Measurements from ENCODE around the gene DTWD2. TPM values are rescaled to one million over a fixed set of nuclear protein-coding genes. Genes with fewer than 3 reads are reported as not detected.

Gene DTWD2
- total RNA-seq, 1 experiment from 2014 or later, result 10.1 TPM

- no peaks in the 10 kb centered on the region for H3K4me1 Mint-ChIP-seq (ENCODE audit: insufficient read depth, unreplicated experiment)
- ChIA-PET CTCF (interaction anchor here (4.9 kb wide), 1 partner anchor 13 kb away, joined by 35 read pairs; no protein-coding TSS in a partner anchor), POLR2A (interaction anchor here (0.5 kb wide), 1 partner anchor 1366 kb away, joined by 3 read pairs; no protein-coding TSS in a partner anchor)
- no peak for TF ChIP-seq CTCF (IDR thresholded peaks at IDR 0.05; ENCODE audit: unreplicated experiment)
- intact Hi-C loops (cut with micrococcal nuclease), result no loop called here
- H3K9me3 Mint-ChIP-seq (ENCODE audit: unreplicated experiment), result no peaks in the 10 kb centered on the region
- no peaks in the 10 kb centered on the region for H3K36me3 Mint-ChIP-seq (ENCODE audit: insufficient read depth, unreplicated experiment)
- H3K4me3 Mint-ChIP-seq (ENCODE audit: unreplicated experiment), result no peak overlapping the region
- no peaks in the 10 kb centered on the region for H3K27me3 Mint-ChIP-seq (ENCODE audit: insufficient read depth, unreplicated experiment)
- BruUV-seq (replicated peaks), result no TSS peak
- no peak for DNase-seq (ENCODE audit: unreplicated experiment)
- H3K27ac Mint-ChIP-seq (ENCODE audit: low read depth, unreplicated experiment), result no peak overlapping the region
Measured at GRCh38 chr5:118789366-118789765, 199.0 kb downstream of the DTWD2 start.

GRCh38 chr5:118788351-118788750, 200.0 kb downstream of the DTWD2 start:
- H3K9me3 Mint-ChIP-seq (ENCODE audit: unreplicated experiment), result no peaks in the 10 kb centered on the region
- BruUV-seq (replicated peaks), result no TSS peak
- CTCF ChIA-PET, result no interaction called here
- H3K27me3 Mint-ChIP-seq (ENCODE audit: insufficient read depth, unreplicated experiment), result no peaks in the 10 kb centered on the region
- H3K4me1 Mint-ChIP-seq (ENCODE audit: insufficient read depth, unreplicated experiment), result no peaks in the 10 kb centered on the region
- POLR2A ChIA-PET, result no interaction called here
- H3K36me3 Mint-ChIP-seq (ENCODE audit: insufficient read depth, unreplicated experiment), result no peaks in the 10 kb centered on the region
- H3K4me3 Mint-ChIP-seq (ENCODE audit: unreplicated experiment), result no peak overlapping the region
- H3K27ac Mint-ChIP-seq (ENCODE audit: low read depth, unreplicated experiment), result no peak overlapping the region
- TF ChIP-seq CTCF (IDR thresholded peaks at IDR 0.05; ENCODE audit: unreplicated experiment), result no peak
- no peak for DNase-seq (ENCODE audit: unreplicated experiment)
- intact Hi-C loops (cut with micrococcal nuclease), result no loop called here

Small RNAs within 50 kb of the gene (microRNA-seq; reads per million reads assigned to microRNA genes)
- not detected for gene MIR1244-2

Other genes with a start within 250 kb of the DTWD2 start
- gene DMXL1, start 82.5 kb upstream of the DTWD2 start, total RNA-seq (2022), result 38.1 and 45.1 TPM in 2 replicates

All from MCF 10A (cell line).